HepG2 (cell line): ENCODE measurements around the gene MLYCD. TPM values are rescaled to one million over a fixed set of nuclear protein-coding genes. Genes with fewer than 3 reads are reported as not detected.

Source experiments
- DPF2 ChIP-seq: sonication (generic); formaldehyde crosslinking; IDR thresholded peaks from 2 replicates; pipeline ENCODE4 v1.4.0; 2020; ENCODE audit warnings: mild to moderate bottlenecking, low read depth, missing genetic modification reagents, borderline replicate concordance
- ELF1 ChIP-seq: sonication (generic); formaldehyde crosslinking; IDR thresholded peaks from 2 replicates; pipeline ENCODE4 v1.4.0; 2020; ENCODE audit warnings: missing genetic modification reagents
- HDAC6 ChIP-seq: fragments of 200-600 bp; sonication (generic); IDR thresholded peaks from 2 replicates; pipeline ENCODE4 v1.7.0; 2017; ENCODE audit warnings: mild to moderate bottlenecking, antibody characterized with exemption, low read length, low read depth
- IKZF4 ChIP-seq: sonication (generic); formaldehyde crosslinking; IDR thresholded peaks from 2 replicates; pipeline ENCODE4 v1.5.1; 2020; ENCODE audit warnings: borderline replicate concordance, mild to moderate bottlenecking, low read depth, missing genetic modification reagents; ENCODE audit errors: not compliant biosample characterization
- MAZ ChIP-seq, 2 experiments: sonication (generic) in 1 of 2; formaldehyde crosslinking in 1 of 2; IDR thresholded peaks; 2 replicates each; pipeline versions ENCODE4 v1.5.0 to v1.6.1; 2012 to 2020; ENCODE audit warnings: low read depth in 2 of 2, mild to moderate bottlenecking in 2 of 2, borderline replicate concordance in 1 of 2, improper control_type of control experiment in 1 of 2, low read length in 1 of 2, missing genetic modification reagents in 1 of 2, moderate library complexity in 1 of 2
- NKX3-1 ChIP-seq: sonication (generic); formaldehyde crosslinking; IDR thresholded peaks from 2 replicates; pipeline ENCODE4 v1.5.0; 2020; ENCODE audit warnings: missing genetic modification reagents
- NR1H2 ChIP-seq: sonication (generic); formaldehyde crosslinking; IDR thresholded peaks from 2 replicates; pipeline ENCODE4 v1.8.1; 2022; ENCODE audit warnings: low read depth, missing genetic modification reagents, borderline replicate concordance
- SRY ChIP-seq: sonication (generic); formaldehyde crosslinking; IDR thresholded peaks from 2 replicates; pipeline ENCODE4 v1.8.0; 2022; ENCODE audit warnings: mild to moderate bottlenecking, missing genetic modification reagents
- TSC22D2 ChIP-seq: sonication (generic); formaldehyde crosslinking; IDR thresholded peaks from 2 replicates; pipeline ENCODE4 v1.5.1; 2020; ENCODE audit warnings: missing genetic modification reagents, mild to moderate bottlenecking, borderline replicate concordance
- ZC3H4 ChIP-seq: sonication (generic); formaldehyde crosslinking; IDR thresholded peaks from 2 replicates; pipeline ENCODE4 v1.4.0; 2020; ENCODE audit warnings: missing genetic modification reagents, borderline replicate concordance
- ZFP90 ChIP-seq: sonication (generic); formaldehyde crosslinking; IDR thresholded peaks from 2 replicates; pipeline ENCODE4 v1.8.0; 2022; ENCODE audit warnings: missing genetic modification reagents, mild to moderate bottlenecking, inconsistent platforms, borderline replicate concordance
- ZNF101 ChIP-seq: sonication (generic); formaldehyde crosslinking; IDR thresholded peaks from 2 replicates; pipeline ENCODE4 v1.4.0; 2020; ENCODE audit warnings: mild to moderate bottlenecking, low read depth, missing genetic modification reagents, borderline replicate concordance
- ZNF326 ChIP-seq: sonication (generic); formaldehyde crosslinking; IDR thresholded peaks from 2 replicates; pipeline ENCODE4 v1.4.0; 2020; ENCODE audit warnings: missing genetic modification reagents, borderline replicate concordance
- ZNF451 ChIP-seq: sonication (generic); formaldehyde crosslinking; IDR thresholded peaks from 2 replicates; pipeline ENCODE4 v1.5.0; 2020; ENCODE audit warnings: mild to moderate bottlenecking, missing genetic modification reagents
- ZNF510 ChIP-seq: sonication (generic); formaldehyde crosslinking; IDR thresholded peaks from 2 replicates; pipeline ENCODE4 v1.4.0; 2020; ENCODE audit warnings: low read depth, mild to moderate bottlenecking, missing genetic modification reagents
- polyA plus RNA-seq, 8 experiments: library from polyadenylated mRNA; depleted of rRNA in 3 of 8; stranded (reverse) in 7 of 8; unstranded in 1 of 8; fragments of >200 nt; fragmentation: Illumina TruSeq in 4 of 8; extraction: Trizol in 4 of 8; gene quantifications; 2 replicates each; pipeline versions ENCODE4 v1.2.1 to v1.2.3, GENCODE V29; 2011 to 2016; ENCODE audit warnings: low read depth in 4 of 8, missing spikeins in 1 of 8, mixed read lengths in 1 of 8; ENCODE audit not compliant: insufficient read depth in 1 of 8
- total RNA-seq, 5 experiments: library from RNA; depleted of rRNA; stranded (reverse); fragments of >200 nt; fragmentation: Illumina TruSeq; extraction: Trizol; gene quantifications; 2 replicates each; pipeline ENCODE4 v1.2.3, GENCODE V29; 2016; ENCODE audit warnings: low read depth in 1 of 5
- TF ChIP-seq, protein P1 (sequence below): sonication (generic); formaldehyde crosslinking; conservative IDR thresholded peaks from 2 replicates; pipeline ENCODE4 v1.8.0; 2022; ENCODE audit warnings: low read depth, missing genetic modification reagents
- TF ChIP-seq, protein P2 (sequence below): sonication (generic); formaldehyde crosslinking; IDR thresholded peaks from 2 replicates; pipeline ENCODE4 v1.4.0; 2020; ENCODE audit warnings: missing genetic modification reagents
- TF ChIP-seq, protein P3 (sequence below): sonication (generic); formaldehyde crosslinking; IDR thresholded peaks from 2 replicates; pipeline ENCODE4 v1.5.0; 2020; ENCODE audit warnings: mild to moderate bottlenecking, missing genetic modification reagents
- TF ChIP-seq, protein P4 (sequence below): sonication (generic); formaldehyde crosslinking; IDR thresholded peaks from 2 replicates; pipeline ENCODE4 v1.8.0; 2022; ENCODE audit warnings: missing genetic modification reagents, low read depth, mild to moderate bottlenecking, borderline replicate concordance
- TF ChIP-seq, protein P5 (sequence below): sonication (generic); formaldehyde crosslinking; IDR thresholded peaks from 2 replicates; pipeline ENCODE4 v1.4.0; 2020; ENCODE audit warnings: mild to moderate bottlenecking, low read depth, missing genetic modification reagents
- TF ChIP-seq, protein P6 (sequence below): sonication (generic); formaldehyde crosslinking; IDR thresholded peaks from 2 replicates; pipeline ENCODE4 v1.5.0; 2020; ENCODE audit warnings: missing genetic modification reagents, mild to moderate bottlenecking, borderline replicate concordance

The MLYCD gene
- total and polyA plus RNA-seq, 2 of the 13 experiments (the other 11 are each of a cell fraction or from before 2014, with no cell fraction given): 1.8 to 4.0 TPM

DNA sequence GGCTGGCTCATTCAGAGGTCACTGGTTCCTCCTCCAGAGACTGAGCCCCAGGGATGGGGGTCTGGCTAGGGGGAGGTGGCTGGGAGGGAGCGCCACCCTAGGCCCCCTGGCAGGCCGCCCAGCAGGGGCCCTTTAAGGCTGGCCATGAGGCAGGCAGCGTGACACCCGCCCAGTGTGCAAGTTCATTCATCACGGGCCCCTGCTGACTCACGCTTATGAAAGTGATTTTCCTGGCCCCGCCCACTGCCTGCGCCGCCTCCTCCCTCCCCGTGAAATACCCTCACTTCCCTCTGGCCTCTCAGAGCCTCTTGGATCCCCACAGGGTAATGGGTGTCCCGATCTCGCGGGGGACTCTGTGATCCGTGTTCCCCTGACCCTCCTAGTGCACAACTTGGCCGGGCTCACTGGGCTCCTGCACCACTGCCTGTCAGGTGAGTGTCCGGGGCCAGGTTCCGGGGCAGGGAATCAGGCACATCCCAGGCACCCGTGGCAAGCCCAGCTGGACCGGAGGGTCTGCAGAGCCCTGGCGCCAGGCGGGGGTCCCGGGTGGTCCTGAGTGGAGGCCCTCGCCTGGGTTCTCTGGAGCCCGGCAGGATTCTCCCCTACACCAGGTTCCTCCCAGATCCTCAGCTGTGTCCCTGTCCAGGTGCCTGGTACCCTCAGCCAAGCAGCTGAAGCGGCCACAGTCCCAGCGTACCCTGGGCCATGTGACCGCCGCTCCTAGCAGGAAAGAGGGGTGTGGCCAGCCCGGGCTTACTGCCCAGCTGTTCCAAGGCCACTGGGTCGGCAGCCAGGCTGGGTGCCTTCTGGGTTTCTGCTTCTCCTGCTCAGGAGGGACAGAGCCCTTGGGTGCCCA is 54.3 kb downstream of the MLYCD start, which contains the start of gene OSGIN1 (continued):
- TF ChIP-seq ZNF101: 0 out of 2 replicates have a peak, but pooled peaks have one; percentile 2
- no peak for TF ChIP-seq NR1H2
- TF ChIP-seq, protein P1, sequence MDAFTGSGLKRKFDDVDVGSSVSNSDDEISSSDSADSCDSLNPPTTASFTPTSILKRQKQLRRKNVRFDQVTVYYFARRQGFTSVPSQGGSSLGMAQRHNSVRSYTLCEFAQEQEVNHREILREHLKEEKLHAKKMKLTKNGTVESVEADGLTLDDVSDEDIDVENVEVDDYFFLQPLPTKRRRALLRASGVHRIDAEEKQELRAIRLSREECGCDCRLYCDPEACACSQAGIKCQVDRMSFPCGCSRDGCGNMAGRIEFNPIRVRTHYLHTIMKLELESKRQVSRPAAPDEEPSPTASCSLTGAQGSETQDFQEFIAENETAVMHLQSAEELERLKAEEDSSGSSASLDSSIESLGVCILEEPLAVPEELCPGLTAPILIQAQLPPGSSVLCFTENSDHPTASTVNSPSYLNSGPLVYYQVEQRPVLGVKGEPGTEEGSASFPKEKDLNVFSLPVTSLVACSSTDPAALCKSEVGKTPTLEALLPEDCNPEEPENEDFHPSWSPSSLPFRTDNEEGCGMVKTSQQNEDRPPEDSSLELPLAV (CRISPR knock-in tag): no peak
- TF ChIP-seq TSC22D2: peak; percentile 74; the same call in 1 of the 2 replicates
- no peak for TF ChIP-seq IKZF4 (CRISPR knock-in tag)
- TF ChIP-seq SRY (CRISPR knock-in tag): peak; percentile 80; the same call in 1 of the 2 replicates
- TF ChIP-seq ELF1 (CRISPR knock-in tag): peak; percentile 41; the same call in 1 of the 2 replicates
- TF ChIP-seq ZC3H4 (CRISPR knock-in tag): peak; percentile 92; the same call in 1 of the 2 replicates
- TF ChIP-seq DPF2 (CRISPR knock-in tag): no peak; the same call in 1 of the 2 replicates
- TF ChIP-seq HDAC6: peak; percentile 59; the same call in 1 of the 2 replicates
- peak; percentile 56 for TF ChIP-seq MAZ (IDR thresholded peaks at IDR 0.05; ENCODE audit: borderline replicate concordance, low read depth, low read length)
- TF ChIP-seq MAZ (CRISPR knock-in tag; IDR thresholded peaks at IDR 0.05; ENCODE audit: low read depth): peak; percentile 59
- no peak for TF ChIP-seq ZNF510 (CRISPR knock-in tag)
- TF ChIP-seq, protein P2, sequence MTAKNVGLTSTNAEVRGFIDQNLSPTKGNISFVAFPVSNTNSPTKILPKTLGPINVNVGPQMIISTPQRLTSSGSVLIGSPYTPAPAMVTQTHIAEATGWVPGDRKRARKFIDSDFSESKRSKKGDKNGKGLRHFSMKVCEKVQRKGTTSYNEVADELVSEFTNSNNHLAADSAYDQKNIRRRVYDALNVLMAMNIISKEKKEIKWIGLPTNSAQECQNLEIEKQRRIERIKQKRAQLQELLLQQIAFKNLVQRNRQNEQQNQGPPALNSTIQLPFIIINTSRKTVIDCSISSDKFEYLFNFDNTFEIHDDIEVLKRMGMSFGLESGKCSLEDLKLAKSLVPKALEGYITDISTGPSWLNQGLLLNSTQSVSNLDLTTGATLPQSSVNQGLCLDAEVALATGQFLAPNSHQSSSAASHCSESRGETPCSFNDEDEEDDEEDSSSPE (CRISPR knock-in tag): no peak
- TF ChIP-seq, protein P3, sequence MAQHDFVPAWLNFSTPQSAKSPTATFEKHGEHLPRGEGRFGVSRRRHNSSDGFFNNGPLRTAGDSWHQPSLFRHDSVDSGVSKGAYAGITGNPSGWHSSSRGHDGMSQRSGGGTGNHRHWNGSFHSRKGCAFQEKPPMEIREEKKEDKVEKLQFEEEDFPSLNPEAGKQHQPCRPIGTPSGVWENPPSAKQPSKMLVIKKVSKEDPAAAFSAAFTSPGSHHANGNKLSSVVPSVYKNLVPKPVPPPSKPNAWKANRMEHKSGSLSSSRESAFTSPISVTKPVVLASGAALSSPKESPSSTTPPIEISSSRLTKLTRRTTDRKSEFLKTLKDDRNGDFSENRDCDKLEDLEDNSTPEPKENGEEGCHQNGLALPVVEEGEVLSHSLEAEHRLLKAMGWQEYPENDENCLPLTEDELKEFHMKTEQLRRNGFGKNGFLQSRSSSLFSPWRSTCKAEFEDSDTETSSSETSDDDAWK (CRISPR knock-in tag): no peak
- TF ChIP-seq NKX3-1 (CRISPR knock-in tag): no peak; the same call in none of the 2 replicates
- no peak for TF ChIP-seq ZNF326
- TF ChIP-seq, protein P4, sequence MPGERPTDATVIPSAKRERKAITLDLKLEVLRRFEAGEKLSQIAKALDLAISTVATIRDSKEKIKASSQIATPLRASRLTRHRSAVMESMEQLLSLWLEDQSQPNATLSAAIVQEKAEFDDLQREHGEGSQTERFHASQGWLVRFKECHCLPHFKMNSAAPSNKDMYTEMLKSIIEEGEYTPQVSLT (CRISPR knock-in tag): no peak
- TF ChIP-seq ZNF451 (CRISPR knock-in tag): no peak
- TF ChIP-seq, protein P5, sequence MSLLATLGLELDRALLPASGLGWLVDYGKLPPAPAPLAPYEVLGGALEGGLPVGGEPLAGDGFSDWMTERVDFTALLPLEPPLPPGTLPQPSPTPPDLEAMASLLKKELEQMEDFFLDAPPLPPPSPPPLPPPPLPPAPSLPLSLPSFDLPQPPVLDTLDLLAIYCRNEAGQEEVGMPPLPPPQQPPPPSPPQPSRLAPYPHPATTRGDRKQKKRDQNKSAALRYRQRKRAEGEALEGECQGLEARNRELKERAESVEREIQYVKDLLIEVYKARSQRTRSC (CRISPR knock-in tag): no peak
- TF ChIP-seq, protein P6, sequence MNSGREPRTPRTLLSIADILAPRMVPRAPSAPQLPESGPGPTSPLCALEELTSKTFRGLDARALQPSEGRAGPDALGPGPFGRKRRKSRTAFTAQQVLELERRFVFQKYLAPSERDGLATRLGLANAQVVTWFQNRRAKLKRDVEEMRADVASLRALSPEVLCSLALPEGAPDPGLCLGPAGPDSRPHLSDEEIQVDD (CRISPR knock-in tag): peak; percentile 21; the same call in 1 of the 2 replicates
- peak; percentile 78; the same call in 1 of the 2 replicates for TF ChIP-seq ZFP90 (CRISPR knock-in tag)
